ENCODE results near the gene SH3PXD2B.

GRCh38 chr5:172493906-172494305 lies 39.6 kb upstream of the SH3PXD2B start:
- no peak for TF ChIP-seq CTCF (conservative IDR thresholded peaks at IDR 0.05; ENCODE audit: low read depth, low read length)
- no peak for TF ChIP-seq FOS (IDR thresholded peaks at IDR 0.05; ENCODE audit: low read depth, low read length)
- no peak for TF ChIP-seq ELK1 (IDR thresholded peaks at IDR 0.05; ENCODE audit: borderline replicate concordance, low read depth, low read length)
- TF ChIP-seq MAZ (IDR thresholded peaks at IDR 0.05; ENCODE audit: borderline replicate concordance, low read depth, low read length) = no peak
- TF ChIP-seq MAFK (IDR thresholded peaks at IDR 0.05; ENCODE audit: low read depth, low read length) = no peak
- TF ChIP-seq RFX5 (IDR thresholded peaks at IDR 0.05; ENCODE audit: low read depth, low read length) = no peak
- no peak for TF ChIP-seq RAD21 (IDR thresholded peaks at IDR 0.05; ENCODE audit: low read length)
- TF ChIP-seq CHD1 (IDR thresholded peaks at IDR 0.05; ENCODE audit: low read depth, low read length) = no peak
- TF ChIP-seq POLR2A (IDR thresholded peaks at IDR 0.05; ENCODE audit: low read depth, low read length) = no peak
- no peak for TF ChIP-seq MXI1 (IDR thresholded peaks at IDR 0.05; ENCODE audit: borderline replicate concordance, low read depth, low read length)
- TF ChIP-seq SMC3 (IDR thresholded peaks at IDR 0.05; ENCODE audit: low read depth, low read length) = no peak

All from IMR-90 (cell line).